Cerebellar cortex (tissue), 1 donor: ENCODE measurements around the gene TC2N.
"Not testable (repeated sequence)": the region's sequence is repeated elsewhere in the genome, so short reads cannot be mapped to it uniquely, and the experiment has no call there.

Experiments used
- DNase-seq: peaks from one replicate; pipeline ENCODE4 v3.0.0-alpha.2; 2015; ENCODE audit warnings: low spot score

The TC2N gene

GRCh38 chr14:91867316-91867988 lies at the start of gene TC2N:
Gene TC2N, minus strand, starts transcription at chr14:91867536. Its CDS starts 53,767 bp downstream, at chr14:91813769.
- no peak for DNase-seq

- no peak for DNase-seq
These were observed 44.7 kb upstream of the TC2N start for GRCh38 chr14:91912035-91912434.

GRCh38 chr14:91911474-91912032 lies 44.2 kb upstream of the TC2N start:
- peak; percentile 37 for DNase-seq

GRCh38 chr14:91910196-91910595 lies 42.9 kb upstream of the TC2N start:
- no peak for DNase-seq

GRCh38 chr14:91906374-91906773 lies 39.0 kb upstream of the TC2N start:
- DNase-seq: no peak

- no peak for DNase-seq
These were observed 37.8 kb upstream of the TC2N start for GRCh38 chr14:91904956-91905645.

- no peak for DNase-seq
These were observed 37.1 kb upstream of the TC2N start for GRCh38 chr14:91904483-91904882.

- DNase-seq: no peak
These were observed 35.7 kb upstream of the TC2N start for GRCh38 chr14:91903070-91903469.

GRCh38 chr14:91902336-91902735 lies 35.0 kb upstream of the TC2N start:
- DNase-seq: no peak

GRCh38 chr14:91901449-91902226 lies 34.3 kb upstream of the TC2N start:
- peak; percentile 44 for DNase-seq

- DNase-seq: no peak
These were observed 32.5 kb upstream of the TC2N start for GRCh38 chr14:91899806-91900205.

- no peak for DNase-seq
These were observed 31.9 kb upstream of the TC2N start for GRCh38 chr14:91899213-91899612.

GRCh38 chr14:91898372-91898771 lies 31.0 kb upstream of the TC2N start:
- no peak for DNase-seq

GRCh38 chr14:91897716-91898115 lies 30.4 kb upstream of the TC2N start:
- not testable (repeated sequence) for DNase-seq

- peak; percentile 35 for DNase-seq
These were observed 29.9 kb upstream of the TC2N start for GRCh38 chr14:91897106-91897701.

- no peak for DNase-seq
These were observed 29.1 kb upstream of the TC2N start for GRCh38 chr14:91896419-91896818.

GRCh38 chr14:91893669-91894068 lies 26.3 kb upstream of the TC2N start:
- DNase-seq: no peak

GRCh38 chr14:91893007-91893406 lies 25.7 kb upstream of the TC2N start:
- DNase-seq: no peak

- DNase-seq: no peak
These were observed 24.4 kb upstream of the TC2N start for GRCh38 chr14:91891721-91892220.

- DNase-seq: no peak
These were observed 23.8 kb upstream of the TC2N start for GRCh38 chr14:91891101-91891500.

GRCh38 chr14:91890291-91890749 lies 23.0 kb upstream of the TC2N start:
- DNase-seq: no peak
